ENCODE results near the gene LIF.

- TF ChIP-seq CTCF (IDR thresholded peaks at IDR 0.05): no peak
- no peak for TF ChIP-seq EP300 (IDR thresholded peaks at IDR 0.05)
- TF ChIP-seq POLR2A (IDR thresholded peaks at IDR 0.05): no peak
- no peak for TF ChIP-seq POLR2AphosphoS5 (IDR thresholded peaks at IDR 0.05)
Observed at GRCh38 chr22:30262112-30262511, 15.6 kb upstream of the LIF start.

Measured in stomach (tissue), 4 donors.